ENCODE results near the gene KRT85.

GRCh38 chr12:52380271-52380694 is 13.0 kb upstream of the KRT85 start:
- peak; percentile 64 for TF ChIP-seq CTCF (conservative IDR thresholded peaks at IDR 0.05; ENCODE audit: low read depth, low read length)
- TF ChIP-seq EZH2 (IDR thresholded peaks at IDR 0.05; ENCODE audit: borderline replicate concordance, low read depth, low read length, poor library complexity, severe bottlenecking): no peak

Measured in A673 (cell line).